Karpas-422 (cell line): ENCODE measurements around the gene KCNG2. TPM values are rescaled to one million over a fixed set of nuclear protein-coding genes. Genes with fewer than 3 reads are reported as not detected.

Source experiments
- DNase-seq: peaks from one replicate; pipeline ENCODE4 v3.0.0-alpha.2; 2015
- H2AFZ ChIP-seq: fragments of 200-600 bp; sonication (generic); 2 replicates; pipeline ENCODE4 v1.6.1; 2014; ENCODE audit warnings: antibody characterized with exemption, low read length, mixed read lengths
- H3K27ac ChIP-seq: fragments of 200-600 bp; sonication (generic); 2 replicates; pipeline ENCODE4 v1.5.1; 2014; ENCODE audit warnings: mild to moderate bottlenecking, low read length, moderate library complexity
- H3K27me3 ChIP-seq: fragments of 200-600 bp; sonication (generic); 2 replicates; pipeline ENCODE4 v1.6.1; 2014; ENCODE audit warnings: low read length, mixed read lengths
- H3K36me3 ChIP-seq: fragments of 200-600 bp; sonication (generic); 2 replicates; pipeline ENCODE4 v1.6.1; 2014; ENCODE audit warnings: low read length, mixed read lengths; ENCODE audit not compliant: insufficient read depth
- H3K4me1 ChIP-seq: fragments of 200-600 bp; sonication (generic); 2 replicates; pipeline ENCODE4 v1.6.1; 2014; ENCODE audit warnings: mild to moderate bottlenecking, low read length, mixed read lengths
- H3K4me2 ChIP-seq: fragments of 200-600 bp; sonication (generic); 2 replicates; pipeline ENCODE4 v1.6.1; 2014; ENCODE audit warnings: low read length, low read depth, mild to moderate bottlenecking; ENCODE audit not compliant: poor library complexity, severe bottlenecking
- H3K4me3 ChIP-seq: fragments of 200-600 bp; sonication (generic); 2 replicates; pipeline ENCODE4 v1.5.1; 2014; ENCODE audit warnings: mild to moderate bottlenecking, antibody characterized with exemption, low read length, mixed read lengths
- H3K79me2 ChIP-seq: fragments of 200-600 bp; sonication (generic); 2 replicates; pipeline ENCODE4 v1.6.1; 2014; ENCODE audit warnings: mild to moderate bottlenecking, low read length, mixed read lengths
- H3K9ac ChIP-seq: fragments of 200-600 bp; sonication (generic); 2 replicates; pipeline ENCODE4 v1.6.0; 2014; ENCODE audit warnings: low read length
- H3K9me2 ChIP-seq: fragments of 200-600 bp; sonication (generic), shearing (Covaris generic); replicated peaks from 2 replicates; pipeline ENCODE4 v1.6.0; 2014; ENCODE audit warnings: mild to moderate bottlenecking, low read length, moderate library complexity; ENCODE audit not compliant: insufficient read depth
- H3K9me3 ChIP-seq: fragments of 300-700, 200-600 bp; sonication (generic); 2 replicates; pipeline ENCODE4 v1.6.1; 2014; ENCODE audit warnings: low read length, mixed read lengths
- H4K20me1 ChIP-seq: fragments of 200-600 bp; sonication (generic); 2 replicates; pipeline ENCODE4 v1.6.1; 2014; ENCODE audit warnings: mild to moderate bottlenecking, antibody characterized with exemption, low read length, low read depth; ENCODE audit not compliant: insufficient read depth
- total RNA-seq: library from RNA; depleted of rRNA; stranded (reverse); fragments of >200 nt; shearing (Covaris generic); gene quantifications from 2 replicates; pipeline ENCODE4 v1.2.3, GENCODE V29; 2014; ENCODE audit warnings: low replicate concordance

Gene KCNG2
- total RNA-seq, 1 experiment from 2014 or later = not detected

DNA sequence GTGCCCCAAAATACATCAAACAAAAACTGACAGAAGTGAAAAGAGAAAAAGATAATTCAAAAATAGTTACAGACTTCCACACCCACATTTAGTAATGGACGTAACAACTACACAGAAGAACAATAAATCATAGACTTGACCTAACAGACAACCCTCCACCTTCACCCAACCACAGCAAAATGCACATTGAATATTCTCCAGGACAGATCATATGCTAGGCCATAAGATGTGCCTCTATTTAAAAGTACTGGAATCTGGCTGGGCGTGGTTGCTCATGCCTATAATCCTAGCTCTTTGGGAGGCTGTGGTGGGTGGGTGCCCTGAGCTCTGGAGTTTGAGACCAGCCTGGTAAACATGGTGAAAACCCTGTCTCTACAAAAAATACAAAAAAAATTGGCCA is 133.7 kb downstream of the KCNG2 start:
- H3K4me3 ChIP-seq = no peak overlapping the region
- peaks cover 97% of the 10 kb centered on the region for H3K79me2 ChIP-seq
- no peak overlapping the region for H3K27ac ChIP-seq
- no peaks in the 10 kb centered on the region for H3K9me2 ChIP-seq
- H3K9ac ChIP-seq = no peak overlapping the region
- H4K20me1 ChIP-seq = no peaks in the 10 kb centered on the region
- peaks cover 38% of the 10 kb centered on the region for H3K9me3 ChIP-seq
- peaks cover 85% of the 10 kb centered on the region for H3K36me3 ChIP-seq
- no peaks in the 10 kb centered on the region for H3K4me1 ChIP-seq
- H3K27me3 ChIP-seq = no peaks in the 10 kb centered on the region
- H2AFZ ChIP-seq = no peak overlapping the region
- no peak overlapping the region for H3K4me2 ChIP-seq
- no peak for DNase-seq

- H3K9ac ChIP-seq = no peak overlapping the region
- no peak overlapping the region for H3K4me3 ChIP-seq
- H3K79me2 ChIP-seq = peaks cover 97% of the 10 kb centered on the region
- H4K20me1 ChIP-seq = no peaks in the 10 kb centered on the region
- no peak overlapping the region for H2AFZ ChIP-seq
- H3K36me3 ChIP-seq = peaks cover 95% of the 10 kb centered on the region
- H3K27me3 ChIP-seq = no peaks in the 10 kb centered on the region
- H3K4me1 ChIP-seq = no peaks in the 10 kb centered on the region
- peak; percentile 61 for DNase-seq
- peaks cover 38% of the 10 kb centered on the region for H3K9me3 ChIP-seq
- H3K9me2 ChIP-seq = no peaks in the 10 kb centered on the region
- H3K27ac ChIP-seq = no peak overlapping the region
- no peak overlapping the region for H3K4me2 ChIP-seq
Observed at GRCh38 chr18:79932907-79933306, 135.2 kb downstream of the KCNG2 start.

DNA sequence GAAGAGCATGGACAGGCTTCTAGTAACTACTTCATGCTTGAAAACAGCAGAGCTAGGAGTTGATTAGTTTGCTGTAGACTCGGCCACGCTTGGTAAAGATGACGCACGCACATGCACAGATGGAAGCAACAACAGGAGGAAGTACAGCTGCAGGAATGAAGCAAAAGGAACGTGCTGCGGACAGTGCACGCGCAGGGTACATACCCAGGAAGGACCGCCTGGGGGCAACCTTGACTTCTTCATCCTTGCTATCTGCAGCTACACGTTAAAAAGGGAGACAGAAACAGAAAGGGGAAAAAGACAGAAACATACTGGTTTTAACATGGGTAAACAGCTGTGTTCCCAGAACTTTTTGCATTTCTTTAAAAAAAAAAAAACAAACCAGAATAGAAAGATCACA is 136.0 kb downstream of the KCNG2 start:
- no peak overlapping the region for H3K4me2 ChIP-seq
- peaks cover 97% of the 10 kb centered on the region for H3K79me2 ChIP-seq
- no peak overlapping the region for H3K27ac ChIP-seq
- H2AFZ ChIP-seq = no peak overlapping the region
- peaks cover 38% of the 10 kb centered on the region for H3K9me3 ChIP-seq
- no peaks in the 10 kb centered on the region for H4K20me1 ChIP-seq
- no peaks in the 10 kb centered on the region for H3K9me2 ChIP-seq
- no peaks in the 10 kb centered on the region for H3K27me3 ChIP-seq
- H3K9ac ChIP-seq = no peak overlapping the region
- no peaks in the 10 kb centered on the region for H3K4me1 ChIP-seq
- DNase-seq = no peak
- H3K36me3 ChIP-seq = peaks cover 94% of the 10 kb centered on the region
- no peak overlapping the region for H3K4me3 ChIP-seq

- H3K4me3 ChIP-seq = no peak overlapping the region
- no peak overlapping the region for H3K27ac ChIP-seq
- H3K9me2 ChIP-seq = no peaks in the 10 kb centered on the region
- no peak overlapping the region for H3K9ac ChIP-seq
- no peak for DNase-seq
- no peak overlapping the region for H2AFZ ChIP-seq
- no peak overlapping the region for H3K4me2 ChIP-seq
- H3K9me3 ChIP-seq = peaks cover 37% of the 10 kb centered on the region
- peaks cover 93% of the 10 kb centered on the region for H3K36me3 ChIP-seq
- no peaks in the 10 kb centered on the region for H4K20me1 ChIP-seq
- no peaks in the 10 kb centered on the region for H3K4me1 ChIP-seq
- H3K79me2 ChIP-seq = peaks cover 97% of the 10 kb centered on the region
- no peaks in the 10 kb centered on the region for H3K27me3 ChIP-seq
Observed at GRCh38 chr18:79934311-79935097, 136.8 kb downstream of the KCNG2 start.

DNA sequence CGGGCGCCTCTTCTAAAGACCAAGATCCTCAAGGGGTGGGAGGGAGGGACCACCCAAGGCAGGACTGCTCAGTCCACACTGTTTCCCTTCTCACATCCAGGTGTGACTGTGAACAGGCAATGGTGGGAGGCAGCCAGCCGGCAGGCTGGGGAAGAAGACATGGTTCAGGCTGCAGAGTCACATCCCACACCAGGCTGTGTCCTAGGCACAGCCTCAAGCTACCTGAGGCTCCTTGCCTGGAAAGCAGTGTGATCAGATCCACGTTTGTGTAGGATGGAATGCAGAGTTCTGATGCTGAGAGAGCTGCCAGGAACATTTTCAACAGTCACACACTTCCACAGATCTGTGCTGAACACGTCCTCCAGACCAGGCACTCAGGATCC is 137.4 kb downstream of the KCNG2 start:
- Histone ChIP-seq H2AFZ (no peak overlapping the region), H3K27ac (no peak overlapping the region), H3K79me2 (peaks cover 97% of the 10 kb centered on the region), H3K9ac (no peak overlapping the region), H3K4me2 (no peak overlapping the region), H3K36me3 (peaks cover 91% of the 10 kb centered on the region), H3K9me3 (peaks cover 31% of the 10 kb centered on the region), H3K4me3 (no peak overlapping the region), H4K20me1 (no peaks in the 10 kb centered on the region), H3K27me3 (no peaks in the 10 kb centered on the region), H3K9me2 (no peaks in the 10 kb centered on the region), H3K4me1 (no peaks in the 10 kb centered on the region)
- no peak for DNase-seq

GRCh38 chr18:79935499-79935898 is 137.8 kb downstream of the KCNG2 start:
- Histone ChIP-seq H3K9me2 (no peaks in the 10 kb centered on the region), H3K4me1 (no peaks in the 10 kb centered on the region), H3K27me3 (no peaks in the 10 kb centered on the region), H3K79me2 (peaks cover 97% of the 10 kb centered on the region), H2AFZ (no peak overlapping the region), H3K9me3 (peaks cover 27% of the 10 kb centered on the region), H4K20me1 (no peaks in the 10 kb centered on the region), H3K4me3 (no peak overlapping the region), H3K36me3 (peaks cover 89% of the 10 kb centered on the region), H3K9ac (no peak overlapping the region), H3K27ac (no peak overlapping the region), H3K4me2 (no peak overlapping the region)
- no peak for DNase-seq

- no peak overlapping the region for H3K9ac ChIP-seq
- no peak overlapping the region for H3K4me3 ChIP-seq
- no peak for DNase-seq
- no peaks in the 10 kb centered on the region for H4K20me1 ChIP-seq
- no peak overlapping the region for H3K4me2 ChIP-seq
- no peak overlapping the region for H3K27ac ChIP-seq
- no peaks in the 10 kb centered on the region for H3K9me2 ChIP-seq
- no peaks in the 10 kb centered on the region for H3K27me3 ChIP-seq
- no peak overlapping the region for H2AFZ ChIP-seq
- peaks cover 98% of the 10 kb centered on the region for H3K79me2 ChIP-seq
- peaks cover 90% of the 10 kb centered on the region for H3K36me3 ChIP-seq
- peaks cover 25% of the 10 kb centered on the region for H3K9me3 ChIP-seq
- no peaks in the 10 kb centered on the region for H3K4me1 ChIP-seq
Observed at GRCh38 chr18:79935925-79936324, 138.2 kb downstream of the KCNG2 start.

DNA sequence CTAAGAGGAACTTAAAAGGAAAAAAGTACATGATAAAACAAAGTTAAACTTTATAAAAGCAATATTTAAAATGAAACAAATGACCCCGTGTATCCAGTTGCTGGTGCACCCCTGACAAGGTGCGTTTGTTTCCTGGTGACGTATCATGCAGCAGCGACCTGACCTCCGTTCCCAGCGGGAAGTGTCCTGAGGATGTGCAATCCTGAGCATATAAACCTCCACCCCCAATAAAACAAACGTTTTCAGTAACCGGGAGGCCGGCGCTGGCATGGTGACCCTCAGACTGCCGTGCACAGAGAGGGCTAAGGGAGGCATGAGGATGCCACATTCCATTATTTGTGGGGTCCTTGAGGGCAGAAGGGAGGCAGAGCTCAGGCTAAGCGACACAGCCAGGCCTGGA is 138.9 kb downstream of the KCNG2 start:
- H3K27me3 ChIP-seq = no peaks in the 10 kb centered on the region
- no peaks in the 10 kb centered on the region for H4K20me1 ChIP-seq
- H3K4me3 ChIP-seq = no peak overlapping the region
- H3K27ac ChIP-seq = no peak overlapping the region
- H3K9me3 ChIP-seq = peaks cover 19% of the 10 kb centered on the region
- peaks cover 91% of the 10 kb centered on the region for H3K36me3 ChIP-seq
- DNase-seq = no peak
- no peaks in the 10 kb centered on the region for H3K9me2 ChIP-seq
- no peak overlapping the region for H2AFZ ChIP-seq
- H3K9ac ChIP-seq = no peak overlapping the region
- no peak overlapping the region for H3K4me2 ChIP-seq
- peaks cover 98% of the 10 kb centered on the region for H3K79me2 ChIP-seq
- H3K4me1 ChIP-seq = no peaks in the 10 kb centered on the region
